HEK293 (cell line): ENCODE measurements around the gene ZNF775.

ENCODE experiments used
- CTCF ChIA-PET: fragments of 350-600 bp; formaldehyde crosslinking; extraction: SDS; loops from one replicate; lab custom pipeline; 2021; ENCODE audit warnings: antibody characterized with exemption; lab: Yijun Ruan, JAX
- POLR2A ChIA-PET: fragments of 300-600 bp; formaldehyde crosslinking; extraction: SDS; loops from one replicate; lab custom pipeline; 2020; ENCODE audit warnings: antibody characterized with exemption, inconsistent platforms; lab: Yijun Ruan, JAX
- H3K27ac ChIP-seq: fragments of 200-500 bp; sonication (Bioruptor generic); 2 replicates; pipeline ENCODE4 v1.5.1; 2014; ENCODE audit warnings: low read depth, low read length, control low read depth, inconsistent platforms; ENCODE audit errors: extremely low read depth
- H3K36me3 ChIP-seq, 2 experiments: fragments of 200-500 bp in 1 of 2; sonication (Bioruptor generic) in 1 of 2; 1 replicate in 1 of 2; 2 replicates in 1 of 2; pipeline ENCODE4 v1.5.1; 2014 to 2017; ENCODE audit warnings: inconsistent platforms in 2 of 2, low read length in 2 of 2; ENCODE audit not compliant: control insufficient read depth in 2 of 2, insufficient read depth in 1 of 2
- H3K4me1 ChIP-seq: fragments of 200-500 bp; sonication (Bioruptor generic); 2 replicates; pipeline ENCODE4 v1.5.1; 2014; ENCODE audit warnings: mild to moderate bottlenecking, low read length, inconsistent platforms; ENCODE audit not compliant: control insufficient read depth, insufficient read depth
- H3K4me3 ChIP-seq: 2 replicates; pipeline ENCODE4 v1.5.1; 2011; ENCODE audit warnings: low read depth, mild to moderate bottlenecking, control low read depth, low read length, moderate library complexity
- H3K9me3 ChIP-seq: fragments of 200-500 bp; sonication (Bioruptor generic); 2 replicates; pipeline ENCODE4 v1.5.1; 2014; ENCODE audit warnings: low read depth, low read length, inconsistent platforms; ENCODE audit not compliant: control insufficient read depth, insufficient read depth
- KLF17 ChIP-seq: fragments of 450-650 bp; formaldehyde crosslinking; IDR thresholded peaks from 2 replicates; pipeline ENCODE4 v1.5.1; 2016; ENCODE audit warnings: missing biosample characterization, missing genetic modification characterization
- OVOL3 ChIP-seq: fragments of 450-650 bp; formaldehyde crosslinking; IDR thresholded peaks from 2 replicates; pipeline ENCODE4 v1.5.1; 2016; ENCODE audit warnings: missing biosample characterization, missing genetic modification characterization
- TCF7L2 ChIP-seq: IDR thresholded peaks from 2 replicates; pipeline ENCODE4 v1.6.1; 2011; ENCODE audit warnings: low read depth, mild to moderate bottlenecking, inconsistent platforms, low read length, moderate library complexity, borderline replicate concordance
- TSHZ1 ChIP-seq: fragments of 450-650 bp; formaldehyde crosslinking; IDR thresholded peaks from 2 replicates; pipeline ENCODE4 v1.5.1; 2016; ENCODE audit warnings: missing biosample characterization, missing genetic modification characterization, borderline replicate concordance
- ZBTB26 ChIP-seq: fragments of 450-650 bp; formaldehyde crosslinking; optimal IDR thresholded peaks from 2 replicates; pipeline ENCODE3; 2016; ENCODE audit warnings: missing biosample characterization, mild to moderate bottlenecking, missing genetic modification characterization
- ZNF10 ChIP-seq: fragments of 450-650 bp; formaldehyde crosslinking; IDR thresholded peaks from 2 replicates; pipeline ENCODE4 v1.5.1; 2017; ENCODE audit warnings: missing biosample characterization, missing genetic modification characterization
- ZNF202 ChIP-seq: fragments of 450-650 bp; formaldehyde crosslinking; IDR thresholded peaks from 2 replicates; pipeline ENCODE4 v1.5.1; 2016; ENCODE audit warnings: missing biosample characterization, missing genetic modification characterization, borderline replicate concordance
- ZNF24 ChIP-seq: fragments of 450-650 bp; formaldehyde crosslinking; IDR thresholded peaks from 2 replicates; pipeline ENCODE4 v1.5.1; 2016; ENCODE audit warnings: missing biosample characterization, missing genetic modification characterization
- ZNF274 ChIP-seq, 2 experiments: fragments of 200-500 bp in 1 of 2; fragments of 450-650 bp in 1 of 2; sonication (Bioruptor generic) in 1 of 2; formaldehyde crosslinking in 1 of 2; IDR thresholded peaks; 2 replicates each; pipeline versions ENCODE4 v1.5.1 to v1.6.1; 2014 to 2016; ENCODE audit warnings: borderline replicate concordance in 1 of 2, inconsistent platforms in 1 of 2, low read length in 1 of 2, missing biosample characterization in 1 of 2, missing genetic modification characterization in 1 of 2
- ZNF354C ChIP-seq: fragments of 450-650 bp; formaldehyde crosslinking; IDR thresholded peaks from 2 replicates; pipeline ENCODE4 v1.5.1; 2016; ENCODE audit warnings: missing biosample characterization, missing genetic modification characterization, low read depth, borderline replicate concordance
- ZNF416 ChIP-seq: fragments of 450-650 bp; formaldehyde crosslinking; IDR thresholded peaks from 2 replicates; pipeline ENCODE4 v1.5.1; 2016; ENCODE audit warnings: missing biosample characterization, missing genetic modification characterization
- ZNF423 ChIP-seq: fragments of 450-650 bp; formaldehyde crosslinking; IDR thresholded peaks from 2 replicates; pipeline ENCODE4 v1.5.1; 2016; ENCODE audit warnings: missing biosample characterization, missing genetic modification characterization
- ZNF449 ChIP-seq: fragments of 450-650 bp; formaldehyde crosslinking; IDR thresholded peaks from 2 replicates; pipeline ENCODE4 v1.5.1; 2017; ENCODE audit warnings: missing biosample characterization, mild to moderate bottlenecking, missing genetic modification characterization, moderate library complexity
- ZNF610 ChIP-seq: fragments of 450-650 bp; formaldehyde crosslinking; IDR thresholded peaks from 2 replicates; pipeline ENCODE4 v1.5.1; 2016; ENCODE audit warnings: missing biosample characterization, missing genetic modification characterization, borderline replicate concordance
- ZNF629 ChIP-seq: fragments of 450-650 bp; formaldehyde crosslinking; IDR thresholded peaks from 2 replicates; pipeline ENCODE4 v1.5.1; 2017; ENCODE audit warnings: missing biosample characterization, missing genetic modification characterization
- ZNF654 ChIP-seq: fragments of 450-650 bp; formaldehyde crosslinking; IDR thresholded peaks from 2 replicates; pipeline ENCODE4 v1.5.1; 2016; ENCODE audit warnings: low read depth, missing biosample characterization, missing genetic modification characterization
- ZNF843 ChIP-seq: fragments of 450-650 bp; formaldehyde crosslinking; IDR thresholded peaks from 2 replicates; pipeline ENCODE4 v1.5.1; 2016; ENCODE audit warnings: missing biosample characterization, missing genetic modification characterization
- TF ChIP-seq, protein P1 (sequence below): fragments of 450-650 bp; IDR thresholded peaks from 2 replicates; pipeline ENCODE4 v1.5.1; 2018; ENCODE audit warnings: missing biosample characterization, missing genetic modification characterization

ZNF775 gene

DNA sequence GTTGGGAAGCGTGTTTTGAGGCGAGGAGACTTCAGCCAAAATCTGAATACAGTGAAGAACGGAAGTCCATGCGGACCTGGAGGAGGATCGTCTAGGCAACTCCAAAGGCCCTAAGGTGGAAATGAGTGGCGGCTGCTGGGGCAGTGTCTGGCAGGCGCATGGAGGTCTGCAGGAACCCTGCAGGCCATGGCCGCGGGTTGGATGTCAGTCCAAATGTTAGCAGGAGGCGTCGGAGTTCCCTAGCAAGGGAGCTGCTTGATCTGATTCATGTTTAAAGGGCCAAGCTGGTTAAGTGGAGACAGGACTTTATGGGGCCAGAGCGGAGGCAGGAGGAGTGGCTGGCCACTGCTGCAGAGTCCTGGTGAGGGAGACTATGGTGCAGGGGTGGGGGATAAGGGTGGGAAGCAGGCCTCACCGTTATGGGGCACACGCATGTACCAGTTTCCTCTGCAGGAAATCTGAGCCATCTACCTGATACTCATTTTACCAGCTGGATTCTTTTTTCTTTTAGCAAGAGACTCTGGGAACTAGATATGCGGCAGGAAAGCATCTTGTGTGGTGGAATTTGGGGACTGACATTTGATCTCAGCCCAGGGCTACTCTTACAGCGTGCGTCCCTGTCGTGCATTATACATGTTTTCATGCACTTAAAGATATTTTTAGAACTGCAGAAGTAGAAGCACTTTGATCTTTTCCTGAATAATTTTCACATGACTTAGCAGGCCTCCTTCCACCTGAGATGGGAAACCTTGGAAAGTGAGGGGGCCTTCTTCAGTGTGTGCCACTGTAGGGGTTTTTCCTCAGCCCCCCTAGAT, 17.1 kb upstream of the ZNF775 start (continued):
- TF ChIP-seq ZNF202 (tag by site-specific recombination) = no peak
- no peak for TF ChIP-seq KLF17
- no peak for TF ChIP-seq ZNF274 (IDR thresholded peaks at IDR 0.05; ENCODE audit: low read length)
- no peak for TF ChIP-seq ZNF274 (tag by site-specific recombination; IDR thresholded peaks at IDR 0.05; ENCODE audit: borderline replicate concordance)
- TF ChIP-seq OVOL3 (tag by site-specific recombination) = no peak
- TF ChIP-seq ZNF416 (tag by site-specific recombination) = no peak
- TF ChIP-seq ZNF629 (tag by site-specific recombination) = no peak
- TF ChIP-seq ZBTB26 = no peak
- TF ChIP-seq TCF7L2 = peak; percentile 72
- TF ChIP-seq ZNF610 (tag by site-specific recombination) = no peak
- no peak for TF ChIP-seq ZNF10
- TF ChIP-seq ZNF354C (tag by site-specific recombination) = no peak
- no peak for TF ChIP-seq ZNF843 (tag by site-specific recombination)
- no peak for TF ChIP-seq ZNF423 (tag by site-specific recombination)
- no peak for TF ChIP-seq ZNF449 (tag by site-specific recombination)

GRCh38 chr7:150363370-150363769, 15.8 kb upstream of the ZNF775 start:
- TF ChIP-seq ZNF654 (no peak), ZNF24 (tag by site-specific recombination) (no peak), TSHZ1 (no peak)
- TF ChIP-seq, protein P1, sequence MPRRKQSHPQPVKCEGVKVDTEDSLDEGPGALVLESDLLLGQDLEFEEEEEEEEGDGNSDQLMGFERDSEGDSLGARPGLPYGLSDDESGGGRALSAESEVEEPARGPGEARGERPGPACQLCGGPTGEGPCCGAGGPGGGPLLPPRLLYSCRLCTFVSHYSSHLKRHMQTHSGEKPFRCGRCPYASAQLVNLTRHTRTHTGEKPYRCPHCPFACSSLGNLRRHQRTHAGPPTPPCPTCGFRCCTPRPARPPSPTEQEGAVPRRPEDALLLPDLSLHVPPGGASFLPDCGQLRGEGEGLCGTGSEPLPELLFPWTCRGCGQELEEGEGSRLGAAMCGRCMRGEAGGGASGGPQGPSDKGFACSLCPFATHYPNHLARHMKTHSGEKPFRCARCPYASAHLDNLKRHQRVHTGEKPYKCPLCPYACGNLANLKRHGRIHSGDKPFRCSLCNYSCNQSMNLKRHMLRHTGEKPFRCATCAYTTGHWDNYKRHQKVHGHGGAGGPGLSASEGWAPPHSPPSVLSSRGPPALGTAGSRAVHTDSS (tag by site-specific recombination) = no peak
- CTCF ChIA-PET = no interaction called here
- no peak overlapping the region for H3K4me3 ChIP-seq
- H3K9me3 ChIP-seq = no peaks in the 10 kb centered on the region
- no peak overlapping the region for H3K27ac ChIP-seq
- no peaks in the 10 kb centered on the region for H3K4me1 ChIP-seq
- no peaks in the 10 kb centered on the region for H3K36me3 ChIP-seq
- POLR2A ChIA-PET = no interaction called here
